ENCODE measurements around the gene MRNIP.
"Not testable (repeated sequence)": the region's sequence is repeated elsewhere in the genome, so short reads cannot be mapped to it uniquely, and the experiment has no call there.

The MRNIP gene

GRCh38 chr5:179887802-179888201 is 29.2 kb upstream of the MRNIP start:
- DNase-seq, result no peak

GRCh38 chr5:179887095-179887494 is 28.5 kb upstream of the MRNIP start:
- DNase-seq, result no peak

GRCh38 chr5:179886190-179886911 is 27.7 kb upstream of the MRNIP start:
- DNase-seq, result no peak

GRCh38 chr5:179885491-179886090 is 27.0 kb upstream of the MRNIP start:
- no peak for DNase-seq

GRCh38 chr5:179883163-179883562 is 24.5 kb upstream of the MRNIP start:
- DNase-seq, result no peak

- no peak for DNase-seq
These were observed 23.7 kb upstream of the MRNIP start for GRCh38 chr5:179882338-179882737.

- no peak for DNase-seq
These were observed 22.4 kb upstream of the MRNIP start for GRCh38 chr5:179880848-179881590.

- no peak for DNase-seq
These were observed 21.5 kb upstream of the MRNIP start for GRCh38 chr5:179880066-179880650.

GRCh38 chr5:179879690-179880010 is 21.0 kb upstream of the MRNIP start:
- DNase-seq, result no peak

GRCh38 chr5:179879003-179879689 is 20.5 kb upstream of the MRNIP start:
- DNase-seq, result no peak

GRCh38 chr5:179878222-179879002 is 19.8 kb upstream of the MRNIP start:
- DNase-seq, result no peak

- DNase-seq, result no peak
These were observed 18.0 kb upstream of the MRNIP start for GRCh38 chr5:179876610-179876952.

GRCh38 chr5:179875741-179876609 is 17.4 kb upstream of the MRNIP start:
- no peak for DNase-seq

- DNase-seq, result no peak
These were observed 16.1 kb upstream of the MRNIP start for GRCh38 chr5:179874536-179875292.

- DNase-seq, result no peak
These were observed 15.5 kb upstream of the MRNIP start for GRCh38 chr5:179874136-179874535.

- no peak for DNase-seq
These were observed 15.0 kb upstream of the MRNIP start for GRCh38 chr5:179873588-179874110.

- no peak for DNase-seq
These were observed 14.4 kb upstream of the MRNIP start for GRCh38 chr5:179872828-179873575.

GRCh38 chr5:179872055-179872827 is 13.6 kb upstream of the MRNIP start:
- DNase-seq, result no peak

- DNase-seq, result not testable (repeated sequence)
These were observed 12.9 kb upstream of the MRNIP start for GRCh38 chr5:179871533-179871932.

All from amniotic stem cell (primary cell).